Vagina (tissue), 2 donors: ENCODE measurements around the gene ZNF446. TPM values are rescaled to one million over a fixed set of nuclear protein-coding genes. Genes with fewer than 3 reads are reported as not detected.

Source experiments
- DNase-seq, 2 donors: peaks; one replicate each; pipeline ENCODE4 v3.0.0-alpha.2; 2017; ENCODE audit errors: extremely low spot score in 2 of 2
- H3K27ac ChIP-seq: fragments of 200-600 bp; sonication (generic); one replicate; pipeline ENCODE4 v1.5.1; 2019
- H3K27me3 ChIP-seq: fragments of 200-600 bp; sonication (generic); one replicate; pipeline ENCODE4 v1.5.1; 2019
- H3K36me3 ChIP-seq, 2 donors: fragments of 200-600 bp; sonication (generic); one replicate each; pipeline ENCODE4 v1.5.1; 2017 to 2019
- H3K4me1 ChIP-seq: fragments of 200-600 bp; sonication (generic); one replicate; pipeline ENCODE4 v1.5.1; 2019
- H3K4me3 ChIP-seq, 2 donors: fragments of 200-600 bp; sonication (generic); 1 replicate in 1 of 2; 2 replicates in 1 of 2; pipeline ENCODE4 v1.5.1; 2016 to 2019
- H3K9me3 ChIP-seq: fragments of 200-600 bp; sonication (generic); one replicate; pipeline ENCODE4 v1.5.1; 2019
- POLR2A ChIP-seq, 2 donors: fragments of 450-650 bp; IDR thresholded peaks; one replicate each; pipeline ENCODE4 v1.6.1; 2017; ENCODE audit warnings: antibody characterized with exemption in 2 of 2, mild to moderate bottlenecking in 2 of 2, moderate library complexity in 2 of 2
- POLR2AphosphoS5 ChIP-seq, 2 donors: sonication (generic); formaldehyde crosslinking; IDR thresholded peaks; one replicate each; pipeline ENCODE4 v1.9.0; 2017; ENCODE audit warnings: antibody characterized with exemption in 2 of 2, mild to moderate bottlenecking in 2 of 2, low read depth in 1 of 2; ENCODE audit not compliant: insufficient read depth in 1 of 2
- intact Hi-C: fragments of 100-400 bp; cut with DNase I; formaldehyde crosslinking; loops from one replicate; pipeline ENCODE4 v1.15.1; 2023
- total RNA-seq: library from RNA; depleted of rRNA; stranded (reverse); fragments of >200 nt; gene quantifications from one replicate; pipeline ENCODE4 v1.2.3, GENCODE V29; 2016
- TF ChIP-seq, protein P1 (sequence below), 3 experiments: fragments of 450-650 bp in 2 of 3; fragments of 200-600 bp in 1 of 3; sonication (generic) in 1 of 3; IDR thresholded peaks; one replicate each; pipeline ENCODE4 v1.5.1; 2017 to 2019; ENCODE audit warnings: antibody characterized with exemption in 3 of 3, mild to moderate bottlenecking in 2 of 3, moderate library complexity in 2 of 3

ZNF446 gene
- total RNA-seq, 1 donor from 2014 or later = 10.6 TPM

DNA sequence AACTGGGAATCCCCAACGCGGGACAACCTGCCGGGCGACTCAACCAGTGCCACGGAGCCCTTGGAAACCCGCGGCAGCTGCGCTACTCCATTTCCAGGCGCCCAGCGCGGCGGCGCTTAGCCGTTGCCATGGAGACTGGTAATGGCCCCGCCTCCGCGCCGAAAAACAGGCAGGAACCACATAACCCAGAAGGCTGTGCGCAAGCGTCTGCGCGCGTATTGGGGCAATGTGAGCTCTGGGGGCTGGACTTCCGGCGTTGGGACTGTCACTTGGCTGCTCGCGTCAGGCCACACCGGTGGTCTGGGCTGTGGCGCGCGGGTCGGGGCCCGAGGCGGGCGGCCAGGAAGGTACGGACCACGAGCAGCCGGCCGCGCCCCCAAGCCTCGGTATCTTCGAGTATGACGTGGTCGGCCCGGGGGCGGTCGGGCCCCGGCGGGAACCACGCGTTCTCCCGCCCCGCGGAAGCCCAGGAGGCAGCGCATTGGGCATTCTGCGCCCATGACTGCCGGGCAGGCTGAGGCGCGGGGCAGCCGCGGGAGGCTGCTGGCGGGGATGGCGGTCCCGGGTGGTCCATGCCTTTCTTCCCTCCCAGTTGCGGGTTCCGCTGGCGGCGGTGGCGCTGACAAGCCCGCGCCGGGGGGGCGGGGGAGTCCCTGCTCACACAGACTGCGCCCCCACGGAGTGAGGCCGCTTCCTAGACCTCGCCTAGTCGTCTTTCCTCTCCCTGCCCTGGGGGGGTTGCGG, 24.6 kb upstream of the ZNF446 start, which contains the start of gene ZNF324B:
TSS of gene ZNF324B (plus strand) at position 265 of the 744 bp plus-strand sequence. CDS start 2,080 bp downstream, outside the sequence.
- no peaks in the 10 kb centered on the region for H3K27me3 ChIP-seq
- peaks cover 19% of the 10 kb centered on the region for H3K4me1 ChIP-seq
- TF ChIP-seq, protein P1, sequence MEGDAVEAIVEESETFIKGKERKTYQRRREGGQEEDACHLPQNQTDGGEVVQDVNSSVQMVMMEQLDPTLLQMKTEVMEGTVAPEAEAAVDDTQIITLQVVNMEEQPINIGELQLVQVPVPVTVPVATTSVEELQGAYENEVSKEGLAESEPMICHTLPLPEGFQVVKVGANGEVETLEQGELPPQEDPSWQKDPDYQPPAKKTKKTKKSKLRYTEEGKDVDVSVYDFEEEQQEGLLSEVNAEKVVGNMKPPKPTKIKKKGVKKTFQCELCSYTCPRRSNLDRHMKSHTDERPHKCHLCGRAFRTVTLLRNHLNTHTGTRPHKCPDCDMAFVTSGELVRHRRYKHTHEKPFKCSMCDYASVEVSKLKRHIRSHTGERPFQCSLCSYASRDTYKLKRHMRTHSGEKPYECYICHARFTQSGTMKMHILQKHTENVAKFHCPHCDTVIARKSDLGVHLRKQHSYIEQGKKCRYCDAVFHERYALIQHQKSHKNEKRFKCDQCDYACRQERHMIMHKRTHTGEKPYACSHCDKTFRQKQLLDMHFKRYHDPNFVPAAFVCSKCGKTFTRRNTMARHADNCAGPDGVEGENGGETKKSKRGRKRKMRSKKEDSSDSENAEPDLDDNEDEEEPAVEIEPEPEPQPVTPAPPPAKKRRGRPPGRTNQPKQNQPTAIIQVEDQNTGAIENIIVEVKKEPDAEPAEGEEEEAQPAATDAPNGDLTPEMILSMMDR (IDR thresholded peaks at IDR 0.05) = no peak
- TF ChIP-seq POLR2AphosphoS5 (IDR thresholded peaks at IDR 0.05; ENCODE audit: insufficient read depth in 1 of 2, low read depth in 1 of 2) (peak; percentile 87 to 96), POLR2A (IDR thresholded peaks at IDR 0.05) (no peak)
- DNase-seq = peak in 1 of 2 donors; percentile 92
- H3K9me3 ChIP-seq = no peaks in the 10 kb centered on the region
- intact Hi-C loops = no loop called here
- H3K36me3 ChIP-seq = peaks cover 0 to 12% of the 10 kb centered on the region in 2 donors
- peak within 1 kb of the TSS; percentile 53 for H3K27ac ChIP-seq
- peak within 1 kb of the TSS; percentile 77 to 81 for H3K4me3 ChIP-seq

DNA sequence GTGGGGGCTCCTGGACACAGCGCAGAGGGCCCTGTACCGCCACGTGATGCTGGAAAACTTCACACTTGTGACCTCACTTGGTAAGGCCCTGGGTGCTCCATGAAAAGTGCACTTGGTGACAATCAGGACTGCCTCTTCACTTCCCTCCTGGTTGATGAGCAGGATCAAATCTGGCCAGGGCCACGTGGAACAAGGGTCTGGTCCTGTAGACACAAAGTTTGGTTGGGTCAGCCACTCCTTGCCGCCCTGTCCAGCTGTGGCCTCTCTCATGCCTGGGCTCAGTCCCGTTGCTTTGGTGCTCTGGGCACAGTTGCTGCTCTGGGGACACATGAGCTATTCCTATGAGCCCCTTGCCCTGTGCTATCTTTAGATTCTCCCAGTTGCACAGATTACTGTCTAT, 22.4 kb upstream of the ZNF446 start:
- TF ChIP-seq POLR2AphosphoS5 (IDR thresholded peaks at IDR 0.05; ENCODE audit: insufficient read depth in 1 of 2, low read depth in 1 of 2) (no peak), POLR2A (IDR thresholded peaks at IDR 0.05) (no peak)
- Histone ChIP-seq H3K4me3 (no peak overlapping the region), H3K27ac (no peak overlapping the region), H3K4me1 (peaks cover 19% of the 10 kb centered on the region), H3K9me3 (no peaks in the 10 kb centered on the region), H3K27me3 (no peaks in the 10 kb centered on the region), H3K36me3 (peaks cover 0 to 17% of the 10 kb centered on the region in 2 donors)
- no peak for DNase-seq
- intact Hi-C loops = no loop called here

DNA sequence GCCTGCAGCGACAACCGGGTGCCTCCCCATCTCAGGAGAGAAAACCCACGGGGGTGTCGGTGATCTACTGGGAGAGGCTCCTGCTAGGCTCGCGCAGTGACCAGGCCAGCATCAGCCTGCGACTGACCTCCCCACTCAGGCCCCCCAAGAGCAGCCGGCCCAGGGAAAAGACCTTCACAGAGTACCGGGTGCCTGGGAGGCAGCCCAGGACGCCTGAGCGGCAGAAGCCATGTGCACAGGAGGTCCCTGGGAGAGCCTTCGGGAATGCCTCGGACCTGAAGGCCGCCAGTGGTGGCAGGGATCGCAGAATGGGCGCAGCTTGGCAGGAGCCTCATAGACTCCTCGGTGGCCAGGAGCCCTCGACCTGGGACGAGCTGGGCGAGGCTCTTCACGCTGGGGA, 20.8 kb upstream of the ZNF446 start:
- H3K27ac ChIP-seq = no peak overlapping the region
- no peak for DNase-seq
- peaks cover 19% of the 10 kb centered on the region for H3K4me1 ChIP-seq
- H3K9me3 ChIP-seq = no peaks in the 10 kb centered on the region
- TF ChIP-seq, protein P1 (IDR thresholded peaks at IDR 0.05) = no peak
- TF ChIP-seq POLR2A (IDR thresholded peaks at IDR 0.05) (no peak), POLR2AphosphoS5 (IDR thresholded peaks at IDR 0.05; ENCODE audit: insufficient read depth in 1 of 2, low read depth in 1 of 2) (no peak)
- H3K36me3 ChIP-seq = peaks cover 0 to 17% of the 10 kb centered on the region in 2 donors
- H3K27me3 ChIP-seq = no peaks in the 10 kb centered on the region
- H3K4me3 ChIP-seq = no peak overlapping the region
- intact Hi-C loops = no loop called here

DNA sequence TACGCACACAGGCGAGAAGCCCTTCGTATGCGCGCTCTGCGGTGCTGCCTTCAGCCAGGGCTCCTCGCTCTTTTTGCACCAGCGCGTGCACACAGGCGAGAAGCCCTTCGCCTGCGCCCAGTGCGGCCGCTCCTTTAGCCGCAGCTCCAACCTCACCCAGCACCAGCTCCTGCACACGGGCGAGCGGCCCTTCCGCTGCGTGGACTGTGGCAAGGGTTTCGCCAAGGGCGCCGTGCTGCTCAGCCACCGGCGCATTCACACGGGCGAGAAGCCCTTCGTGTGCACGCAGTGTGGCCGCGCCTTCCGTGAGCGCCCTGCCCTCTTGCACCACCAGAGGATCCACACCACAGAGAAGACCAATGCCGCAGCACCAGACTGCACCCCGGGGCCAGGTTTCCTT, 20.0 kb upstream of the ZNF446 start:
- Histone ChIP-seq H3K36me3 (peaks cover 0 to 17% of the 10 kb centered on the region in 2 donors), H3K4me1 (peaks cover 13% of the 10 kb centered on the region), H3K27me3 (no peaks in the 10 kb centered on the region), H3K4me3 (no peak overlapping the region), H3K9me3 (no peaks in the 10 kb centered on the region), H3K27ac (no peak overlapping the region)
- TF ChIP-seq POLR2AphosphoS5 (IDR thresholded peaks at IDR 0.05; ENCODE audit: insufficient read depth in 1 of 2, low read depth in 1 of 2) (no peak), POLR2A (IDR thresholded peaks at IDR 0.05) (no peak)
- TF ChIP-seq, protein P1 (IDR thresholded peaks at IDR 0.05) = no peak
- intact Hi-C loops = no loop called here
- no peak for DNase-seq

DNA sequence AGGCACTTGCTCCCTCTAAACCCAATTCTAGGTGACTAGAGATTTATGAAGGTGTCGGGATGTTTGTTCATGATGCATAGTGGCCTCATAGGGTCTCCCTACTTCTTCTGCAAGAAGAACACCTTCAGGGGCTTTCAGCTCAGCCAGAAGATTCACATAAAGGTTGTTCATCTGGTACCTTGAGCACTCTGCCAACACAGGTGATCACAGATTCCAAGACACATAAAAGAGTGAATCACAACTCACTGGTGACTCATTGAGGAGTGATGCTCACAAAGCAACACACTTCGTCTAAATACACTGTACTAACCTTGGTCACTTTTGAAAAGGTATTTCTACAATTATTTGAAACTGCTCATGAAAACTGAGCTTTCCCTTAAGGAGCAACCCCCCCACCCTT, 16.1 kb upstream of the ZNF446 start:
- H3K4me3 ChIP-seq = no peak overlapping the region
- TF ChIP-seq POLR2AphosphoS5 (IDR thresholded peaks at IDR 0.05; ENCODE audit: insufficient read depth in 1 of 2, low read depth in 1 of 2) (no peak), POLR2A (IDR thresholded peaks at IDR 0.05) (no peak)
- TF ChIP-seq, protein P1 (IDR thresholded peaks at IDR 0.05) = no peak
- H3K27ac ChIP-seq = no peak overlapping the region
- DNase-seq = no peak
- intact Hi-C loops = no loop called here
- no peaks in the 10 kb centered on the region for H3K9me3 ChIP-seq
- H3K4me1 ChIP-seq = no peaks in the 10 kb centered on the region
- H3K36me3 ChIP-seq = peaks cover 0 to 11% of the 10 kb centered on the region in 2 donors
- no peaks in the 10 kb centered on the region for H3K27me3 ChIP-seq
